HuH-7.5 (cell line): ENCODE data around the gene GLT1D1.

Experiments used
- DNase-seq: peaks from one replicate; pipeline ENCODE4 v3.0.0; 2011; ENCODE audit warnings: low spot score

The GLT1D1 gene

DNA sequence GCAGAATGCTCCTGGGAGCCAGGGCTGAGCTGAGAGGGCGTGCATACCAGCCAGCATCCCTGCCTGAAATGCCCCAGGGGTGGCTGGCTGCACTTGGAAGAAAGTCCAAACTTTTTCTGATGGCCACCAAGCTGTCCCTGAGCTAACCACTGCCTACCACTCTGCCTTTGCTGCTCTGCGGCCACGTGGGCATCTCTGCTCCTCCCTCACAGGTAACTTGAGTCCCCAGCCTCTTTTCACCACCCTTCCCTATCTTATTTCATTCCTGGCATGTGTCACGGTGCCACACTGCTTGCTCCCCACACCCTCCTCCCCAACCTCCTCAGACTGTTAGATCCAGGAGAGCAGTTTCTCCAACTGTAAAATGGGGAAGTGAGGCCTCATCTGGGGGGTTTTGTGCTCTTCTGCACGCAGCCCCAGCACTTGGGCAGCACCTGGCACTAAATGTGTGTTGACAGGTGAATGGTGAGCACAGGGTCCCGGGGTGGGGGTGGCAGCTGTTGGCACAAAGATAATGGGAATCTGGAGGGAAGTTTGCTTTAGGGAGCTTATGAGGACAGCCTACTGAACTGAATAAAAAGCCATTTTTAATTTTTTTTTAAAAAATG, 113.0 kb downstream of the GLT1D1 start:
- DNase-seq: no peak

DNA sequence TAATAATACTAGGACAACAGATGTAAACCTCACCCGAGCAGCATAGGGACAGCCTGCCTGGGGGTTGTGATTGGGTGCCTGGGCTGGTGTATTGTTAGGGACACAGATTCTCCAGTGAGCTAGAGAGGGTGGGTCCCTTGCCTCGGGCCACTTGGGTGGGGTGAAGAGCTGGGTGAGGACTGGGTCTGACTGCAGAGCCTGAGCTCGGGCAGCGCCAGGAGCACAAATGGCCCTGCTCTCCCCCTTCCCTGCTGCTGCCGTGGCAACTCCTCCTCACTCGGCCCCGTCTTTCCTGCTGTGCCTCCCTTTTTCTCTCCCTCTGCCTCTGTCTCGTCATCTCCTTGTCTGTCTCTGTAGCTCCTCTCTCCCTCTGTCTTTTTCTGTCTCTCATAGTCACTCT, 115.4 kb downstream of the GLT1D1 start:
- DNase-seq: no peak

DNA sequence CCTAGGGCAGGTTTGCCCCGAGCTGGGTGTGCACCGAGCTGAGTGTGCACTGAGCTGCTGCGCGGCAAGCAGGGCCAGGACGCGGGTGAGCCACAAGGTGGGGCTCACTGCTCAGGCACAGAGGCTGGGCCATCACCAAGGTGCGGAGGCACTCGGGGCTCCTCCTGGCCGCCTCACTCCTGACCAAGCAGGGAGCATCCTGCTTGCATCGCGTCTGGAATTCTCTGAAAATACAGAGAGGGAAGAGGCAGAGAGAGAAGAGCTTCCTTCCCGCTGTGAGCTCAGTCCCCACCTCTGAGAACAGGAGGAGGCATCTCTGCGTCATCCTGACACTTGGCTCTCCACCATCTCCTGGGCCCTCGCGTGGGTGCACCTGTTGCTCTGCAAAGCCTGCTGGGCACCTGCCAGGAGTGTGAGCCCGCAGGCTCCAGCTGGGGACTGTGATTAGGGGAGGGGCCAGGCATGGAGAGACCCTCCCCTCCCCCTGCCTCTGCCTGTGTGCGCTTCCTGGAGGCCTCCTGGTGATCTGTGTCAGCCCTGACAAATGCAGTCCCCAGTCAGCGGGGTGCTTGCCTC, 116.3 kb downstream of the GLT1D1 start:
- peak; percentile 15 for DNase-seq

DNA sequence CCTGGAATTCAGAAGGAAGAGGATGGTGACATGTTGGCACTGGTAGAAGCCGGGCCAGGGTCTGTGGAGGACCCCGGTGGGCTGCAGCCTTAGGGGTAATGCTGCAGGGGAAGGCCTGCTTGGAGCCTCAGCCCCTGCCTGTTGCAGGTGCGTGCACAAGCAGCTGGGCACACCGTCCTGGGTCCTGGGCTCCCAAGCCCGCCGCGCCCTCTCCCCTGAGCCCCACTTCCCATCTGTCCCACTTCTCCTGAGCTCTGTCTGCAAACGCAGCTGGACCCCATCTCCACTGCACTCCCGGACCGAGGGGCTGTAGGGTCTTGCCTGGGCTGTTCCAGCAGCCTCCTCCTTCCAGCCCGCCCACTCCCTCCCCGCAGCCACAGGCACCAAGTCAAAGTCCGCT, 116.8 kb downstream of the GLT1D1 start:
- no peak for DNase-seq

DNA sequence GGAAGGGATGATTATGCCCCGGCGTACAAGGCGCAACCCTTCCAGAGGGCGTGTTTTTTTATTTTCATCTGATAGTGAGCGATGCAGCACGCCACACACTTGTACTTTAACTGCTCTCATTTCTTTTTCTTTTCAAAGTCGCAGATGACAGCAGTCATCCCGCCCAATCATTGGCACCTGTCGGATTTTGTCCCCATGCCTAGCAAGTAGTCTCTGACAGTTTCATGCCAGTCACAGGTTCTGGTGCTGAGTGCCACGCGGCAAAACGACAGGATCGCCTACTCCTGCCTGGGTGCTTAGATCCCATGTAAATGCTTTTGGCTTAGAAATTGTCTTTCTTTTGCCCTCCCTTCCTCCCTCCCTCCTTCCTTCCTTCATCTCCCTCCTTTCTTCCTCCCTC, 117.7 kb downstream of the GLT1D1 start:
- no peak for DNase-seq

DNA sequence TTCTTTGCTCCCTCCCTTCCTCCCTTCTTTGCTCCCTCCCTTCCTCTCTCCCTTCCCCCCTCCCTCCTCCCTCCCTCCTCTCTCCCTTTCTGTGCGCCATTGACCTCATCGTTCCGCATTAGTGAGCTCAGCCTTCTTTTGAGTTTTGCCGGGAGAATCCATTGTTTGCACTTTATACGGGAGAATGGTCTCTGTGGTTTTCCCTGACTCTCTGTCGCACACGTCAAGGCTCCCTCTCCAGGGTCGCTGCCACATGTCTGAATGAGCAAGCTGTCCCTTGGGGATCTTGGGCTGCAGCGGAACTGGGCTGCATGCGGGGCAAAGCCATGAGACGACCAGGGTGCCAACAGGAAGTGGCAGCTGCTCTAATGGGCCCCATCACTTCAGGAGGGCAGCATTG, 118.5 kb downstream of the GLT1D1 start:
- no peak for DNase-seq

DNA sequence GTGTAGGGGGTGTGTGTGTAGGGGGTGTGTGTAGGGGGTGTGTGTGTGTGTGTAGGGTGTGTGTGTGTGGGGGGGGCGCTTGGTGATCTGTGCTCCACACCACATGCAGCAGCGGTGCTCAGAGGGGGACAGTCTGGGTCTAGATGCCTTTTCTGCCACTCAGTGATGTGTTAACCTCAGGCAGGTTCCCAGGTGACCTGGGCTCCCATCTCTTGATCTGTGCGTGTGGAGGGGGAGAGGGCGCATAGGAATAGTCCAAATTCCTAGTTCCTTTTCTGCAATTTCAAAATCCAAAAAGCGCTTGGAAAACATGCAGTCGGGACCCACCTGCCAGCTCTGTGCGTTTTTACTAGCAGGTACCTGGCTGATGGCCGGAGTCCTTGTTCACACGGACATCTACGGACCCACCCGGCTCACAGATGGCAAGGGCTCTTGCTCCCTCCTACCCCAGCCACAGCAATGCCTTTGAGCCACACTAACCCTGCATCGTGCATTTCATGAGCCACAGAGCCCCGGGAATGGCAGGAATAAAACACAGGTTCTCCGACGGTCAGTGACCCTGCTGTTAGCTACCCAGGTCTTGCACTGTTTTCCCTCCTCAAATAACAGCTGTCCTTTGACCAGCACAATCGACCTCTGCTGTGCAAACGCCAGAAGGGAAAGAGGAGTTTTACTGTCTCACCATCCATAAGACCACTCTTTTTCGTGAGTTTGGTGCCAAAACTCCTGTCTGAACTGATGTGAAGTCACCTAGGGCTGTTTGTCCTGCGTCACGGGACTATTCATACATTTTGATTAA, 120.8 kb downstream of the GLT1D1 start:
- DNase-seq: no peak

DNA sequence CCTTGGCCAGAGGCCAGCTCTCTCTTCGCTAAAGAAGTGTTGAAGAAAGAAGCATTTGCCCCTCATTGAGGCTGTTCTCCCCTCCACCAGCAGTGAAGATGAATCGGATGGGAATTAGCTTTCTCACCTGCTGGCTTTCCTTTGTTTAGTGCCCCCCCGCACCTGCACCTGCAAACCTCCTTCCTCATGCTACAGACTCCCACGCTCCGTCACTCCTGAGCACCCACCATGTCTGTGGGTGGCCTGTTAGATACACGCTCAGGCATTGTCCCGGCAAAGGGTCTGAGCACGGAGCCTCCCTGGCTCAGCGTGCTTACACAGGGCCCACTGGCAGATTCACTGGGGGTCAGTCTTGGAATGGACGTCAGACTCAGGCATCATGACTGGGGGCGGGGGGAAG, 121.6 kb downstream of the GLT1D1 start:
- no peak for DNase-seq

DNA sequence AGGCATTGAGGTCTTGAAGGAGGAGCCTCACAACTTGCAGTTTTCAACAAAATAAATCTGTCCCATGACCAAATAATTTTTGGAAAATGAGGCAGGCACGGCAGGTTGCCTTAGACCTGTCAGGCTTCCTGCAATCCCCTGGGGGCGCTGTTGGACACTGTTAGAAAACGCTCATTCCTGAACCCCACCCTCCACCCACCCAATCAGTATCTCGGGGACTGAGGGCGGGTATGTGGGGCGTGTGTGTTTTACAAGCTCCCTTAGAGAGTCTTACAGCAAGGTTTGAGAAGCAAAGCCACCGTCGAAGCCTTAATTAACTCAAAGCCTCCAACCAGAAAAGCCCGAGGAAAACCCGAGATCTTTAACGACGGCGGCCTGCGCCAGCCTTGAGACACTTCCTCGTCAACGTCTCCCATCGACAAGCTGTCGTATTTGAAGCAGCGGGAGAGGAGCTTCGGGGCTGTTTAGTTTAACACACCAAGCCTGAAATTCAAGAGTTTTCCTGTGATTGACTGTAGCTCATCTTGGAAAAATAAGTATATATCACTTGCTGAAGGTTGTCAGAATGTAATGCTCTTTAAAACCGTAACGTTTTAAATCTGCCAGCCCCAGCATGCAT, 123.0 kb downstream of the GLT1D1 start:
- DNase-seq: no peak

DNA sequence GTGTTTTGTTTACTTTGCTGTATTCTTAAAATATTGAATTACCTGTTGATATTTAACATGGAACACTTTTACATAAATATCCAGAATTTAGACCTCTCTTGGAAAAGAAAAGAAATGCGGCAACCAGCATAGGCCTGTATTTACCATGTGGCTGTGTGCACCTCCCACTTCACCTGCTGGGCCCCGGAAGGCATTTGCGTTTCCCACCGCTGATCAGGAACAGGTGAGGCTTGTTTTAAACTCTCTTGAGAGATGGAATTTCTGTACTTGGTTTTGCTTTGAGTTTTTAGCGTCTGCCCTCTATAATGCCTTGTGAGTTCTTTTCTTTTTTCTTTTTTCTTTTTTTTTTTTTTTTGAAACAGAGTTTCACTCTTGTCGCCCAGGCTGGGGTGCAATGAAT, 124.2 kb downstream of the GLT1D1 start:
- DNase-seq: no peak

DNA sequence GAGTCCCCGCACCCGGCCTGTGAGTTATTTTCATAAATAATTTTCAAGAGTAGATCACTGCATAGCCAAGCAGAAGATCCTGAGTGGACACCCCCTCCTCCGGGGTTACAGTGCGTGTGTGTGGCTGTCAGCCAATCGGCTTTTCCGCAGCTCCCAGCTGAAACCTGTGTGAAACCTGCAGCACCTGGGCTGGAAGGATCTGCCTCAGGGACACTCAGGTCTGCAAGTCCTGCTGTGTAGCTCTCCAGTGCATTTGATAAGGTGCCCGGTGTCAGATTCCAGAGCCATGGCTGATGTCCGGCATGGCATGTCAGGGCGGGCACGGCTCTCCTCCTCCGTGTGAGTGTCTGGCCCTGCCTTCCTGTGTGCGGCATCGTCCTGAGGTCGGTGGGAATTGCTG, 124.8 kb downstream of the GLT1D1 start:
- no peak for DNase-seq

DNA sequence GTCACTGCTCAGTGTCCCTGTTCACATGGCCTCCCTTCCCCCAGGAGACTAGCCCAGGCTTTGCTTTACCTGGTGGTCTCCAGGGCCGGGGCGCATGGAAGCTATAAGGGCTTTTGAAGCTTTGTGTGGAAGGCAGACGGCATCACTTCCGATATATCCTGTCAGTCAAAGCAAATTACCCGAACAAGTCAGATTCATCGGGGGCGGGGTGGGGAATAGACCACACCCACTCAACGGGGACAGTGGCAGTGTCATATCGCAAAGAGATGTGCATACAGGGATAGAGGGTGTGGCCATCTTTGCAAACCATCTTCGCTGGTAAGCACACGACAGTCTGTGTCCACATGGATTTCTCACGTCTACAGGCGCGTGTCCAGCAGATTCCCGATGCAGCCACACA, 127.3 kb downstream of the GLT1D1 start:
- DNase-seq: no peak

DNA sequence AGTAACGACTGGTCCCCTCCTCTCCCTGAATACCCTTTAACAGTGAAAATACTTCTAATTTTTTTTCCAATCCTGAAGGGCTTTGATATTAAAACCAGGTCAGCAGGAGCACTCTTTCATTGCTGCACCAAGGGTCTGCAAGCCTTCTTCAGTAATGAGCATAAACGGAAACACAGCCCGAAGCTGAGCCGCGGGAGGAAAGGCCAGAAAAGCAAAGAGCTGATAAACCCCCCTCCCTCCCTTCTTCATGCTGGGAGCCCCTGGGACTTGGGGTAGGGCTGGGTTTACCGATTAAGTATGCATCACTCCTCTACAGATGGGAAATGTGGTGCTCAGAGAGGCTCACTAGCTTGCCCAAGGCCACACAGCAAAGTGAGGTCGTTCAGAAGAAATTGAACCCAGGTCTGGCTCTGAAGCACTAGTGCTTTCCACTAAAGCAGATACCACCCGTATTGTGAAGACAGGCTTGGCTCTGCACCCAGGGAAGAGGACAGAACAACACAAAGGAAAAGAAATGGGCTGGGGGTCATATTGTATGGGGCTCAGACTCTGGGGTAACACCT, 128.8 kb downstream of the GLT1D1 start:
- DNase-seq: no peak

DNA sequence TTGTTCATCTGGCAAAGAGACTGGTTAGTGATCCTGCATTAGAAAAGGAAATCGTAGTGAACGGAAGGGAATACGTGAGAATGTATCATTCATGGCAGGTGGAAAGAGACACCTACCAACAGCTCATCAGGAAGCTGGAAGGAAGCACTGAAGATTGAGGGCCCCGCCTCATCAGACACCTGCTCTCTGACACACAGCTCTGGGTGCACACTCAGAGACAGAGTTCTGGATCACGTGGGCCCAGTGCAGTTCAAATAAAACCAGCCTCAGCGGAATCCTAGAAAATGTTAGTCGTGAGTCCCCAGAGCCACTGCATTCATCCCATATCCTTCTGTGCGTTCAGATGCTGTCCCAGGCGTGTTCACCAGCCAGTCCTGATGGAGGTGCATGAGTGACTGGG, 129.7 kb downstream of the GLT1D1 start:
- DNase-seq: no peak

DNA sequence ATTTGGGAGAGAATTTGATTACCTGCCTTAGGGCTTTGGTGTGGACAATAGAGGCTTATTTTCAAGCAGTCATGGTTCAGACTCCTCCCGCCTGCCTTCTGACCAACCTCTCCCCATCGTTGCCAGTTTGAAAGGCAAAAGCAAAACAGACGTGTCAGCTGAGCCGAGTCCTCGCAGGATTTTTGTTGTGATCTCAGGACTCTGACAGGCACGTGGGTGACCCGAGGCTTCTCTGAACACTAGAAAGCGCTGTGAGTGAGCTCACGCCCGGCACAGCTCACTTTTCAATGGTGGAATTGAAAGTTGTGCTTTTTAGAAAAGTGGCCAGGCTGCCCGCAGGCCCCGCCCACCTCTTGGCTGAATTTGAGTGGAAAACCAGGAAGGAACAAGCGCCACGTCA, 130.1 kb downstream of the GLT1D1 start:
- DNase-seq: no peak

DNA sequence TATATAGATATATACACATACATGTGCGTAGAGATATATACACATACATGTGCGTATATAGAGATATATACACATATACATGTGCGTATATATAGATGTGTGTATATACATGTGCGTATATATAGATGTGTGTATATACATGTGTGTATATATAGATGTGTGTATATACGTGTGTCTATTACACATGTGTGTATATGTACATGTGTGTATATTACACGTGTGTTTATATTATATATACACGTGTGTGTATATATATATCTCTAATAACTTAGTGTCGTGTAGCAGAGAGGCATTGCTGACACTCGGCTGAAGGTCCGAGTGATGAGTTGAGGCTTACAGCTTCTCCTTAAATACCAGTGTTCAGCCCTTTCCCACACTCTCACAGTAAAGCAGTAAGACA, 133.7 kb downstream of the GLT1D1 start:
- no peak for DNase-seq

DNA sequence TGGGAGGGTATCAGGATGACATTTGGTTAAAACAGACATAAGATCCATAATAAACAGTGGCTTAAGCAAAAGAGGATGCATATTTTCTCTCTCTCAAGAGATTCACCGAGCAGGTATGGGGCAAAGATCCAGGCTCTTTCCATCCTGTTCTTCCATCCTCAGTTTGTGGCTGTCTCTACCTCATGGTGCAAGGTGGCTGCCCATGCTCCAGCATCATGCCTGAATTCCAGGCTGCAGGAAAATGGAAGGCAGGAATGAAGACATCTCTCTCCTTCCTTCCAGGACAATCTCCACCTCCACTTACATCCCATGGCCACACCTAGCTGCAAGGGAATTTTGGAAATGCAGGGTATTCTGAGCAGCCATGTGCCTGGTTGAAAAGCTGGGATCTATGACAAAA, 136.0 kb downstream of the GLT1D1 start:
- no peak for DNase-seq

DNA sequence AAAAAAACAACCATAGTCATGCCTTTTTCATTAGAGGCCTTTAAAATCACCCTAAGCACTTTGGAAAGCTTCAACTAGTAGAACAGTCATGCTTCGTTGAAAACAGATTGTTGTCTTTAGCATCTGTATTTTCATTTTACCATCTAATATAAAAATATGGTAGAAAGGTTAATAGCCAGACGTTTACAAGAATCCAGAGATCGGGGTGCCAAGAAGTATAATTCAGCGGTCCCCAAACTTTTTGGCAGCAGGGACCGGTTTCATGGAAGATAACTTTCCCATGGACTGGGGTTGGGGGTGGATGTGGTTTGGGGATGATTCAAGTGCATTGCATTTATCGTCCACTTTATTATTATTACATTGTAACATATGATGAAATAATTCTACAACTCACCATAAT, 138.4 kb downstream of the GLT1D1 start:
- DNase-seq: no peak

DNA sequence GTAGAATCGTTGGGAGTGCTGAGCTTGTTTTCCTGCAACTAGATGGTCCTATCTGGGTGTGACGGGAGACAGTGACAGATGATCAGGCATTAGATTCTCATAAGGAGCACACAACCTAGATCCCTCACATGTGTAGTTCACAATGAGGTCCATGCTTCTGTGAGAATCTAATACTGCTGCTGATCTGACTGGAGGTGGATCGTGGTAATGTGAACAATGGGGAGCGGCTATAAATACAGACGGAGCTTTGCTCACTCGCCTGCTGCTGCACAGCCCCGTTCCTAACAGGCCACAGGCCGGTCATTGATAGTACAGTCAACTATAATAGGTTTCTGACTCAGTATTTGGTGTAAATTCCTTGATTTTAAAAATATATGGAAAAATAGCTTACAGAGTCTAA, 138.8 kb downstream of the GLT1D1 start:
- no peak for DNase-seq

DNA sequence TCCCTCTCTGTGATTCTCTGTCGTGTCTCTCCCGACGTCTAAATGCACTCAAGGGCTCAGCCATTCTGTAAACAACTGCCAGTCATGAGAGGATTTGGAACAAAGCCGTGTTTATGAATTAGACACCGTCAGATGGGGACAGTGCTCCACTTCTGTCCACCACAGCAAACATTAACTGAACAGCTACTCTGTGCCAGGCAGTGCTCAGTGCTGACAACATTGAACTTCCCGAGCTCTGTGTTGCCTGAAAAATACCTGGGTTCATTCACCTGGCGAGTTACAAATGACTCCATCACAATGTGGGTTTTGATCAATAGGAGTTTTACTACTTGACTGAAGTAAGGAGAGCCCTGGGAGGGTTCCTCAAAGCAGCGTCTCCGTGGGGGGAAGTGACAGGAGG, 139.3 kb downstream of the GLT1D1 start:
- DNase-seq: no peak

DNA sequence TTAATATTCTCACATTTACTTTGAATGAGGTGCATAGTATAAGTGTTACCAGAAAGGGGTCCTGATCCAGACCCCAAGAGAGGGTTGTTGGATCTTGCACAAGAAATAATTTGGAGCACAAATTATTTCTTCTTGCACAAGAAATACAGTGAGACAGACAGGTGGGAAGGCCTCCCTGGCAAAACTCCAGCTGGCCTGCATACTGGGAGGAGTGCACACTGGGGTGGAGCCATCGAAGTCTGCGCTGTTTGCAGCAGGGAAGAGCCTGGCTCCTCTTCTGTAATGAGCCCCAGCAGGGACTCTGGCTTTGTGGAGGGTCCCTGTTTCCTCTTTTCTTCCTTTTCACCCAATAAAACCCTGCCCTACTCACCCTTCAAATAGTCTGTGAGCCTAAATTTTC, 141.6 kb downstream of the GLT1D1 start:
- DNase-seq: no peak

DNA sequence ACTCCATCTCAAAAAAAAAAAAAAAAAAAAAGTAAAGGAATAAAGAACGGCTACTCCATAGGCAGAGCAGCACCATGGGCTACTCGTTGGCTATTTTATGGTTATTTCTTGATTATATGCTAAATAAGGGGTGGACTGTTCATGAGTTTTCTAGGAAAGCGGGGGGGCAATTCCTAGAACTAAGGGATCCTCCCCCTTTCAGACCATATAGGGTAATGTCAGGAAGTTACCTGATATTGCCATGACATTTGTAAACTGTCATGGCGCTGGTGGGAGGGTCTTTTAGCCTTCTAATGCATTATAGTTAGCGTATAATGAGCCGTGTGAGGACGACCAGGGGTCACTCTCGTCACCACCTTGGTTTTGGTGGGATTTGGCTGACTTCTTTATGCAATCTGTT, 142.3 kb downstream of the GLT1D1 start:
- no peak for DNase-seq

DNA sequence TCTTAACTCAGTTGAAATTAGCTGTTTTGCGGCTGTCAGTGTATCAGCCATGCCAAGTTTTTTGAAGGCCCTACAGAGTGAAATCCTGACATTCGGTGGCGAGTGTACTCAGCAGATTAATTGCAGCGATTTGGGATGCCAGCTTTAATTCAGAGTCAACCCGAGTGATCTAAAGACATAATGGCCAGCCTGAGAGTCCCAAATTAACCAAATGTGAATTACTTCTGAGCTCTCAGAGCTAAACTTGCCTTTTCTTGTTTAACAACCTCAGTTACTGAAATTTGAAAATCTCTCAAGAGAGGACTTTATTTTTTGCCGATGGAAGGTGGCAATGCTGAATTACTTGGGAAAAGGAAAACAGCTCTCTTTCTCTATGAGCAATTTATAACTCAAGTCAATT, 148.5 kb downstream of the GLT1D1 start:
- no peak for DNase-seq
